NCI-H345 (cell line): Measurements from ENCODE around the gene FTSJ3.

Source experiments
- DNase-seq: peaks from one replicate; lab custom pipeline; 2025; lab: John Stamatoyannopoulos, UW

Gene FTSJ3

GRCh38 chr17:63842540-63843386 is 15.3 kb upstream of the FTSJ3 start, which contains the start of gene SMARCD2:
SMARCD2 (minus strand) TSS chr17:63842685; CDS start chr17:63842674, 11 bp downstream.
- peak; percentile 98 for DNase-seq

- DNase-seq: peak; percentile 45
Observed at GRCh38 chr17:63842173-63842539, 14.7 kb upstream of the FTSJ3 start.

GRCh38 chr17:63841350-63842172 is 14.1 kb upstream of the FTSJ3 start:
- DNase-seq: peak; percentile 35

GRCh38 chr17:63840591-63841349 is 13.3 kb upstream of the FTSJ3 start:
- no peak for DNase-seq

GRCh38 chr17:63838631-63839171 is 11.2 kb upstream of the FTSJ3 start:
- DNase-seq: peak; percentile 17

- DNase-seq: no peak
Observed at GRCh38 chr17:63837962-63838600, 10.6 kb upstream of the FTSJ3 start.

- DNase-seq: no peak
Observed at GRCh38 chr17:63837480-63837879, 10.0 kb upstream of the FTSJ3 start.

- no peak for DNase-seq
Observed at GRCh38 chr17:63836811-63837210, 9.3 kb upstream of the FTSJ3 start.

- no peak for DNase-seq
Observed at GRCh38 chr17:63835167-63835720, 7.8 kb upstream of the FTSJ3 start.

- DNase-seq: no peak
Observed at GRCh38 chr17:63834431-63835166, 7.1 kb upstream of the FTSJ3 start.

GRCh38 chr17:63833741-63834373 is 6.4 kb upstream of the FTSJ3 start:
- DNase-seq: no peak

- DNase-seq: no peak
Observed at GRCh38 chr17:63833026-63833740, 5.7 kb upstream of the FTSJ3 start.

- DNase-seq: no peak
Observed at GRCh38 chr17:63832455-63832854, 5.0 kb upstream of the FTSJ3 start.

GRCh38 chr17:63832014-63832413 is 4.6 kb upstream of the FTSJ3 start:
- DNase-seq: no peak

GRCh38 chr17:63831505-63831904 is 4.0 kb upstream of the FTSJ3 start:
- no peak for DNase-seq

GRCh38 chr17:63830904-63831491 is 3.5 kb upstream of the FTSJ3 start:
- DNase-seq: no peak

- no peak for DNase-seq
Observed at GRCh38 chr17:63830278-63830677, 2.8 kb upstream of the FTSJ3 start.

- no peak for DNase-seq
Observed at GRCh38 chr17:63828936-63829335, 1.5 kb upstream of the FTSJ3 start.

GRCh38 chr17:63827801-63828221 is 348 bp upstream of the FTSJ3 start:
- no peak for DNase-seq
